OCI-LY1 (cell line): ENCODE measurements around the gene FAM89A.

Source experiments
- CTCF ChIP-seq: fragments of 200-600 bp; sonication (generic), shearing (Covaris generic); IDR thresholded peaks from 2 replicates; pipeline ENCODE4 v1.5.1; 2017; ENCODE audit warnings: mild to moderate bottlenecking, antibody characterized with exemption, low read length, moderate library complexity, mixed read lengths
- EZH2 ChIP-seq: fragments of 200-600 bp; sonication (generic), shearing (Covaris generic); IDR thresholded peaks from 2 replicates; pipeline ENCODE4 v1.8.0; 2017; ENCODE audit warnings: borderline replicate concordance, mixed run types, mild to moderate bottlenecking, antibody characterized with exemption, low read length, moderate library complexity, mixed read lengths

- TF ChIP-seq CTCF (no peak), EZH2 (no peak)
Observed at GRCh38 chr1:231070758-231071444, 30.8 kb upstream of the FAM89A start.
